LNCAP (cell line): ENCODE measurements around the gene EPS15.

Source experiments
- TF ChIP-seq, protein P1 (sequence below): fragments of 450-650 bp; IDR thresholded peaks from 2 replicates; pipeline ENCODE4 v1.5.1; 2017; ENCODE audit warnings: mild to moderate bottlenecking

The EPS15 gene

DNA sequence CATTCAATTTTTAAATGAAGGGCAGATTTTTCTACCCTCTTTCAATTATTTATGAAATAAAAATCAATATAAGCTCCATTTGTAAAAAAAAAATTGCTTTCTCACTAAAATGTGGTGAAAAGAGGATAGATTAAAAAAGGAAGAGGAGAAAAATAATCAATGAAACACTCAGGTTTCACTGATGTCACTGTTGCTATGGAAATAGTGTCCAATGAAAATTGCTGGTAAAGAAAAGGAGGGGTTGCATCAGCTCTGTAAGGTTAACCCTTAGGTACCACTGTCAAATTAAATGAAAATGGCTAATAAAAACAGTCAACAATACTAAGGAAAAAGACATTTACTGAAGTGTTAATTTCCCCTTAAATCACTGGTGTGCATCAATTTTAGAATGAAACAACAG lies 97.1 kb downstream of the EPS15 start:
- TF ChIP-seq, protein P1, sequence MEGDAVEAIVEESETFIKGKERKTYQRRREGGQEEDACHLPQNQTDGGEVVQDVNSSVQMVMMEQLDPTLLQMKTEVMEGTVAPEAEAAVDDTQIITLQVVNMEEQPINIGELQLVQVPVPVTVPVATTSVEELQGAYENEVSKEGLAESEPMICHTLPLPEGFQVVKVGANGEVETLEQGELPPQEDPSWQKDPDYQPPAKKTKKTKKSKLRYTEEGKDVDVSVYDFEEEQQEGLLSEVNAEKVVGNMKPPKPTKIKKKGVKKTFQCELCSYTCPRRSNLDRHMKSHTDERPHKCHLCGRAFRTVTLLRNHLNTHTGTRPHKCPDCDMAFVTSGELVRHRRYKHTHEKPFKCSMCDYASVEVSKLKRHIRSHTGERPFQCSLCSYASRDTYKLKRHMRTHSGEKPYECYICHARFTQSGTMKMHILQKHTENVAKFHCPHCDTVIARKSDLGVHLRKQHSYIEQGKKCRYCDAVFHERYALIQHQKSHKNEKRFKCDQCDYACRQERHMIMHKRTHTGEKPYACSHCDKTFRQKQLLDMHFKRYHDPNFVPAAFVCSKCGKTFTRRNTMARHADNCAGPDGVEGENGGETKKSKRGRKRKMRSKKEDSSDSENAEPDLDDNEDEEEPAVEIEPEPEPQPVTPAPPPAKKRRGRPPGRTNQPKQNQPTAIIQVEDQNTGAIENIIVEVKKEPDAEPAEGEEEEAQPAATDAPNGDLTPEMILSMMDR, result no peak

DNA sequence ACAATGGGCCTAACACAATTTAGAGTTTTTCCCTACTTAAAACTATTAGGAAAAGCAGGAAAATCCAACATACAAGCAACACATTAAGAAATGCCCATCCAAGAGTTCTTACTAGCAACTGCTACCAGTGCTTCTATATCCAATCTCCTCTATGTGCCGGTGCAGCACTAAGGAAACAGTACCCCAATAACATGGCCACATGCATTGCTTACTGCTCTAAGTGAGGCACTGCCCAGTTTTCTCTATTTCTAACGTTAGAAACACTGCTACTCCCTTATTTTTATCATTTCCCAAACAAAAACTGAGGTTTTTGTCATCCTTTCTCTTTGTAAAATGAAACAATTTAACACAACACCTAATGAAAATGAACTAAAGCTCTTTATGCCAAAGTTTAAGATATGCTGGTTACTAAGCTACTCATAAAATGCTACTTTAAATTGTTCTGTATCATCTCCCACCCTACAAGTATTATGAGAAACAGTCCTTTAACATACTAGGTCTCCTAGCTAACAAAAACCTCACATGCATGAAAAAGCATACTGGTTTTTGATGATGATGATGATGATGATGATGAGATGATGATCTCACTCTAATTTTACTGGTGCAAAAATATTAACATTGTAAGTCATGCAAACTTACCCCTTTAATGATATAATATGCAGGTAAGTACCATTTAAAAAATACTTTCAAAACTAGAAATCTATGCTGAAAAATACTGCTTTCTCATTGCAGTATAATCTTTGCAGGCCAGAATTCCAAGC lies 98.0 kb downstream of the EPS15 start:
- TF ChIP-seq, protein P1, result no peak

DNA sequence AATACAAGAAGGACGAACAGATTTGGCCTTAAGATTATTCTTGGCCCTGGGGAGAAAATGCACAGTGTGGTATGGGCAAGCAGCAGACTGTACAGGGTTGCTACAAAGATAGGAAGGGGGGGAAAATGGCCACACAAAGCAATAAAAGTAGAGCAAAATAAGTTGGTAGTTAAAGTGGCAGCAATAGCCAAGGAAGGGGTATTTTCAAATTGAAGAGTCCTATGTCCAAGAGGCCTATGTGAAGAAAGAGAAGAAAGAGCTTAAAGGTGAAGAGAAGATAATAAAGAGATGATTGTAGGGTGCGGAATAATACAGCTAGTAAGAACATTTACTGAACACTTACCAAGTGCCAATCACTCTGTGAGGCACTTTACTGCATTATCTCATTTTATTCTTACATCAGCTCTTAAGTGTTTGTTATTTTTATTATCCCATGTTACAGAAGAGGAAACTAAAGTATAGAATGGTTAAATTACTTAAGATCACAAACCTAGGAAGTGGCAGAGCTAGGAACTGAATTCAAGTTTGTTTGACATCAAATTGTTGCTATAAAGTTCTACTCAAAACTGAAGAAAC lies 100.6 kb downstream of the EPS15 start:
- TF ChIP-seq, protein P1, result no peak

DNA sequence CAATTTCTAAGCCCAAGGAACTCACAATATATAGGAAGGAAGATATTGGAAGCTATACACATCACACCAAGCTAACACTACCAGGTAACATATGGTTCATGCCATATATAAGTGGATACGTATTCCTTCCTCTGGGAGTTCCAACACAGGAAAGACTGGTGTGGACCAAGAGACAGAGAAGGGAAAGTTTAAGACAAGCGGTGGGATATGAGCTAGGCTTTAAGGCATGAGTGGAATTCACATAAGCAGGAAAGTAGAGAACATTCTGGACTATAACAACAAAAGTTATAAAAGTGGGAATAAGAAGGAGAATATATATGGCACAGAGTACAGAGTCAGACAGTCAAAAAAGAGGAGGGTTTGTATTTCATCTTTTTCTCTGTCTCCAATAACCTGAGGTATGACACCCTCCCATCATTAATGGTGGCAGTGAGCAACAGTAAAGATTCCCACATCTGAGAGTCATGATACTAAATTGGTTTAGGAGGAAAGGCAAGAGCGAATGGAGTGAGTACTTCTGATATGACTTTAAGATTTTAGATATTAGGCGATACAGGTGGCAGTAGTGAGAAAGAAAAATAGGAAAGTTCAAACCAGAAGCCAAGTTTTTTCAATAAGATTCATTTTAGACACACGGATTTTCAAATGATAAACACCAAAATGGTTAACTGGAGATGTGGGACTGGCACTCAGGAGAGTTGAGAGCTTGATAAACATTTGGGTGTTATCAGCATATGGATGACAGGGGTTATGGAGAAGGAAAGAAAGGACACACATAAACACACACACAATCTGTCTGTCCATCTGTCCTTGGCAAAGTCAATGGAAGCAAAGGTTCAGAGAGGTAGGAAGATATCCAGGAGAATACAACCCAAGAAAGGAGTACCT lies 101.3 kb downstream of the EPS15 start:
- TF ChIP-seq, protein P1, result no peak

DNA sequence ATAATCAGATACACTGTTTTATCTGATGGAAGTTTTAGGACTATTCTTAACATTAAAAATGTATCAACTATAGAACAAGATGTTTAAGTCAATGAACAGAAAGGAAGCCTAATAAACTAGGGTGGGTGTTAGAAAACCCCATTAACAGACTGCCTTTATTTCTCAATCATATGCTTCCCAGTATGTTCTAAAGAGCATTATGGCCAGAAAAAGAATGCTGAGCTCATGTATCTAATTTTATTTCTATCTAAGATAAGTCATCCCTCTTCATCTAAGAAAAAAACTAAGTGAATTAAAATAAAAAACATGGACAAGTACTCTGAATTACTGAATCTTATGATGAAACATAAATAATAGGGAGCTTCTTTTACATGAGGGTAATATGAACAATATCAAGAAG lies 102.2 kb downstream of the EPS15 start:
- TF ChIP-seq, protein P1, result no peak

DNA sequence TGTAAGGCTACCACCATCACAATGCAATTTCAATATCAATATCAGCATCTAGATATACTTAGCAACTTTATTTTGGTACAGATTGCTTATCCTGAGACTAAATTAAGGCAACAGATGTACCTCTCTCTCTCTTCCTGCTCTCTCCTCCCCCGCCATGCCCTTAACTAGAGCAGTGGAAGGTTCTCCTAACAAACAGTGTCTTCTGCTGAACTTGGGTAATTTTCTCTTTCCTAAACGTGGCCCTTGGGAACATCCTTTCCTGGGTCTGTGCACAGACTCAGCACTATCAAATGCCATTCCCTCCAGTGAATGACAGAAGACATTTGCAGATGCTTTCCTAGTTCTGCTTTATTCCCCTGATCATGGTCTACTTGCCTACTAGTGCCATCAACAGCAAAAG lies 103.1 kb downstream of the EPS15 start:
- TF ChIP-seq, protein P1, result no peak

DNA sequence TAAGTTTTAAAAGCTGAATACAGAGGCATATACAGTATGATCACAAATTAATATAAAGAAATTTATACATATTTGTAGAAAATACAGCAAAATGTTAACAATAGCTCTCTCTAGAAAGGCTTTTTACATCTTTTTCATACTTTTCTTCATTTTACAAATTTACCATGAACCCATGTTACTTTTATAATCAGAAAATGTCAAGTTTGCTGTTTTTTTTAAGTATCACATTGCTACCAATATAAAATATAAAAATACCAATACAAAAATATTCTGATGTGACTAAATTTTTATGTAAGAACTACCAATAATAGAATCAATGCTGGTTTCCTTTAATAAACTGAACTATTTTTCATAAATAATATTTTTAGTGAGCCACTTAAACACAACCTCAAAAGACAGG lies 104.3 kb downstream of the EPS15 start:
- TF ChIP-seq, protein P1, result no peak
